Right atrium auricular region (tissue), 2 donors: Measurements from ENCODE around the gene KIF6. TPM values are rescaled to one million over a fixed set of nuclear protein-coding genes. Genes with fewer than 3 reads are reported as not detected.

Experiments
- DNase-seq: peaks from one replicate; pipeline ENCODE4 v3.0.0-alpha.2; 2019; ENCODE audit warnings: low spot score
- H3K27ac ChIP-seq, 2 donors: fragments of 200-600 bp; sonication (generic); 1 replicate in 1 of 2; 2 replicates in 1 of 2; pipeline ENCODE4 v1.5.1; 2016 to 2019
- H3K27me3 ChIP-seq, 2 donors: fragments of 200-600 bp; sonication (generic); one replicate each; pipeline versions ENCODE4 v1.5.1 to v1.6.0; 2017 to 2019
- H3K36me3 ChIP-seq: fragments of 200-600 bp; sonication (generic); one replicate; pipeline ENCODE4 v1.5.1; 2016
- H3K4me1 ChIP-seq, 2 donors: fragments of 200-600 bp; sonication (generic); one replicate each; pipeline versions ENCODE4 v1.5.1 to v1.6.0; 2017 to 2019
- H3K4me3 ChIP-seq, 2 donors: fragments of 200-600 bp; sonication (generic); 1 replicate in 1 of 2; 2 replicates in 1 of 2; pipeline ENCODE4 v1.5.1; 2017 to 2019; ENCODE audit warnings: mild to moderate bottlenecking in 1 of 2, moderate library complexity in 1 of 2
- H3K9me3 ChIP-seq, 2 donors: fragments of 200-600 bp; sonication (generic); one replicate each; pipeline ENCODE4 v1.5.1; 2019
- total RNA-seq, 2 donors: library from RNA; depleted of rRNA; stranded (reverse); fragments of >200 nt; gene quantifications; one replicate each; pipeline ENCODE4 v1.1.0, GENCODE V29; 2016
- TF ChIP-seq, protein P1 (sequence below), 2 donors: fragments of 200-600 bp; sonication (generic); IDR thresholded peaks; one replicate each; pipeline ENCODE4 v1.5.1; 2019; ENCODE audit warnings: antibody characterized with exemption in 2 of 2

The KIF6 gene, protein sequence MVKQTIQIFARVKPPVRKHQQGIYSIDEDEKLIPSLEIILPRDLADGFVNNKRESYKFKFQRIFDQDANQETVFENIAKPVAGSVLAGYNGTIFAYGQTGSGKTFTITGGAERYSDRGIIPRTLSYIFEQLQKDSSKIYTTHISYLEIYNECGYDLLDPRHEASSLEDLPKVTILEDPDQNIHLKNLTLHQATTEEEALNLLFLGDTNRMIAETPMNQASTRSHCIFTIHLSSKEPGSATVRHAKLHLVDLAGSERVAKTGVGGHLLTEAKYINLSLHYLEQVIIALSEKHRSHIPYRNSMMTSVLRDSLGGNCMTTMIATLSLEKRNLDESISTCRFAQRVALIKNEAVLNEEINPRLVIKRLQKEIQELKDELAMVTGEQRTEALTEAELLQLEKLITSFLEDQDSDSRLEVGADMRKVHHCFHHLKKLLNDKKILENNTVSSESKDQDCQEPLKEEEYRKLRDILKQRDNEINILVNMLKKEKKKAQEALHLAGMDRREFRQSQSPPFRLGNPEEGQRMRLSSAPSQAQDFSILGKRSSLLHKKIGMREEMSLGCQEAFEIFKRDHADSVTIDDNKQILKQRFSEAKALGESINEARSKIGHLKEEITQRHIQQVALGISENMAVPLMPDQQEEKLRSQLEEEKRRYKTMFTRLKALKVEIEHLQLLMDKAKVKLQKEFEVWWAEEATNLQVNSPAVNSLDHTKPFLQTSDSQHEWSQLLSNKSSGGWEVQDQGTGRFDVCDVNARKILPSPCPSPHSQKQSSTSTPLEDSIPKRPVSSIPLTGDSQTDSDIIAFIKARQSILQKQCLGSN
- not detected for total RNA-seq

DNA sequence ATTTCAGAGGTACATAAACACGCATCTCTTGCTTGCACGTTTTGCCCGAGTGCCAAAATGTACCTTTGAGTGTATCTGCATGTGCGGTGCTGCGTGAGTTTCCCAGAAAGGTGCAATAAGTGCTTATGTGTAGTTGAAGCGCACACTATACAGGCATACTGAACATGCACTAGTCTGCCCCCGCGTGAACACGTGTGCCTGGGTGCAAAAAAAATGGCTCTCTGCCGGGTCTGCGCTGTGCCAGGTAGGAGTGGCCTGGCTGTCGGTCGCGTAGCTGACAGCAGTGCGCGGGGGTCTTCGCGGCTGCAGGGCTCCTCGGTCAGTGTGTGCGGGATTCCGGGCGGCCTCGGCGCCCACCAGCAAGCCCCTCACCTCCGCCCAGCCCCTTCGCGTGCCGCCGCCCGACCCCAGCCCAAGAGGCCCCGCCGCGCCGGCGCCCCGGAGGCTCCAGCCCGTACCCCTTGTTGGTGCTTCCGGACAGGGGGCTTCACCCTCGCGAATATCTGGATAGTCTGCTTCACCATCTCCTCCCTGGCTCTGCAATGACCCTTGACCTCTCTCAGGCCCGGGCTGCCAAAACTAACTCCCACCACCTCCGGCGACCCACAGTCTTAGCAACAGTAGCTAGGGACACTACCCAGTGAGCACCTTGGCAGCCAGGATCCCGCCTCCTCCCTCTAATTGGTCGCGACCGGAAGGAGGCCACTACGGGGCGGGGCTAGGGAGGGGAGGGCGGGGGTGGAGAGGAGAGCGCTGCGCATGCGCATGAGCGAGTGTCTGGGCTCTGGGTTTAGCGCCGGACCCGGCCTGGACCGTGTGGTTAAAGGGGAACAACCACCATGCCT, at the start of gene KIF6:
Gene KIF6 (minus strand): TSS at position 622 of the 845 bp plus-strand sequence. CDS start 98 bp downstream, at position 524.
- no peaks in the 10 kb centered on the region for H3K9me3 ChIP-seq
- peak within 1 kb of the TSS; percentile 71 to 83 for H3K4me3 ChIP-seq
- TF ChIP-seq, protein P1, sequence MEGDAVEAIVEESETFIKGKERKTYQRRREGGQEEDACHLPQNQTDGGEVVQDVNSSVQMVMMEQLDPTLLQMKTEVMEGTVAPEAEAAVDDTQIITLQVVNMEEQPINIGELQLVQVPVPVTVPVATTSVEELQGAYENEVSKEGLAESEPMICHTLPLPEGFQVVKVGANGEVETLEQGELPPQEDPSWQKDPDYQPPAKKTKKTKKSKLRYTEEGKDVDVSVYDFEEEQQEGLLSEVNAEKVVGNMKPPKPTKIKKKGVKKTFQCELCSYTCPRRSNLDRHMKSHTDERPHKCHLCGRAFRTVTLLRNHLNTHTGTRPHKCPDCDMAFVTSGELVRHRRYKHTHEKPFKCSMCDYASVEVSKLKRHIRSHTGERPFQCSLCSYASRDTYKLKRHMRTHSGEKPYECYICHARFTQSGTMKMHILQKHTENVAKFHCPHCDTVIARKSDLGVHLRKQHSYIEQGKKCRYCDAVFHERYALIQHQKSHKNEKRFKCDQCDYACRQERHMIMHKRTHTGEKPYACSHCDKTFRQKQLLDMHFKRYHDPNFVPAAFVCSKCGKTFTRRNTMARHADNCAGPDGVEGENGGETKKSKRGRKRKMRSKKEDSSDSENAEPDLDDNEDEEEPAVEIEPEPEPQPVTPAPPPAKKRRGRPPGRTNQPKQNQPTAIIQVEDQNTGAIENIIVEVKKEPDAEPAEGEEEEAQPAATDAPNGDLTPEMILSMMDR (IDR thresholded peaks at IDR 0.05): peak in 1 of 2 donors; percentile 12
- no peak within 1 kb of the TSS for H3K27ac ChIP-seq
- no peaks in the 10 kb centered on the region for H3K36me3 ChIP-seq
- no peaks in the 10 kb centered on the region for H3K27me3 ChIP-seq
- H3K4me1 ChIP-seq: peaks cover 0 to 4% of the 10 kb centered on the region in 2 donors
- peak; percentile 89 for DNase-seq

- peaks cover 0 to 9% of the 10 kb centered on the region in 2 donors for H3K4me1 ChIP-seq
- H3K36me3 ChIP-seq: no peaks in the 10 kb centered on the region
- no peaks in the 10 kb centered on the region for H3K27me3 ChIP-seq
- no peak for DNase-seq
- no peak overlapping the region for H3K4me3 ChIP-seq
- no peak overlapping the region for H3K27ac ChIP-seq
- H3K9me3 ChIP-seq: no peaks in the 10 kb centered on the region
- TF ChIP-seq, protein P1 (IDR thresholded peaks at IDR 0.05): no peak
Measured at GRCh38 chr6:39773782-39774181, 48.6 kb upstream of the KIF6 start.

DNA sequence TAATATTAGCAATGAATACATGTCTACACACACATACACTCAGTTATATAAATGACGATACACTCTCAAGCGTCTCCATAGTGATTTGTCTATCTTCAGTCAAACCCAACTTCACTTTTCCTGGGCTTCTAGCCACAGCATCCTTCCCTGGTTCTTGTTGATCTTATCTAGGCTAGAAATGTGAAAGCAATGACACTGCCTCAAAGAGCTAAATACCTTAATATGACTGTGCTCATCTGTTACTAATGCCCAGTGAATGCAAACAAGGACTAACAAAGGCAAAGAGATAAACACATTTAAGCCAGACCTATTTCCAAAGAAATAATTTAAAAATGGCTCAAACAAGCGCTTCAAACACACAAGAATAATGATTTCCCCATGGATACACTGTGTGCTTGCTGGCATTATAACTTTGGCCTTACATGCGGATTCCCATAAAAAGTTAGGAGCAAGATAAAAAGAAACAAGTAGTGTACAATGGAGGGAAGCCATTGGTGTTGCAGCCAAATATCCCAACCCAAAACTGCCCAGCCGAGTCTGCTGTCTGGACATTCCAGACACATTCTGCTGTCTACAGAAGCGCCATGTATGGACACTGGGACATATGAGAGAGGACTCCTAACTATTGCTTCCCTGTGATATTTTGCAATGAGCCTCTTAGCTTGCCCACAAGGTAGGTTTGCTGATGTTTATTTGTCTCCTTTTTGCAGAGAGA, 47.5 kb upstream of the KIF6 start:
- Histone ChIP-seq H3K36me3 (no peaks in the 10 kb centered on the region), H3K4me1 (peaks cover 0 to 3% of the 10 kb centered on the region in 2 donors), H3K27me3 (no peaks in the 10 kb centered on the region), H3K9me3 (no peaks in the 10 kb centered on the region), H3K4me3 (no peak overlapping the region), H3K27ac (no peak overlapping the region)
- DNase-seq: no peak
- TF ChIP-seq, protein P1 (IDR thresholded peaks at IDR 0.05): no peak

- H3K9me3 ChIP-seq: no peaks in the 10 kb centered on the region
- no peaks in the 10 kb centered on the region for H3K4me1 ChIP-seq
- no peak overlapping the region for H3K27ac ChIP-seq
- H3K4me3 ChIP-seq: no peak overlapping the region
- no peak for DNase-seq
- H3K27me3 ChIP-seq: no peaks in the 10 kb centered on the region
- TF ChIP-seq, protein P1 (IDR thresholded peaks at IDR 0.05): no peak
- H3K36me3 ChIP-seq: no peaks in the 10 kb centered on the region
Measured at GRCh38 chr6:39770446-39770845, 45.2 kb upstream of the KIF6 start.

DNA sequence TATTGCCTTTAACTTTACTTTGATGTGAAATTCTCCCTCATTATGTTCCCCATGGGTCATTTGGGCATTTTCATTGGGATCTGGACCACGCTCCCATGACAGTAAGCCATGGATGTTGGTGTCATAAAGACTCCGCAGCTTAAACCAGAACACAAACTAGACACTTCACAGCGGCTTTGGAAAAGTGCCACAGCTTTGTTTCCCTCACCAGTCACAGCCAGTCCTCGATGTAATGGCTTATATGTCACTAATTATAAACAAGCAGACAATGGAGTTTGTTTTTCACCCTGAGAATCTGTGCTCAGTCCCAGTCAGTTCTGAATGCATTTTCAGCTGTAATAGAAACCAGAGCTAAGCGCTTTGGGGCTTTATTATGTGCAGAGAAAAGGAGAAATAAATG, 43.8 kb upstream of the KIF6 start:
- no peak overlapping the region for H3K4me3 ChIP-seq
- no peaks in the 10 kb centered on the region for H3K36me3 ChIP-seq
- DNase-seq: no peak
- no peaks in the 10 kb centered on the region for H3K4me1 ChIP-seq
- H3K27ac ChIP-seq: no peak overlapping the region
- no peaks in the 10 kb centered on the region for H3K27me3 ChIP-seq
- TF ChIP-seq, protein P1 (IDR thresholded peaks at IDR 0.05): no peak
- no peaks in the 10 kb centered on the region for H3K9me3 ChIP-seq
